ENCODE measurements around the gene KAT2A.
A peak's percentile ranks its signal among the peaks of the same experiment; 100 is the strongest.

Gene KAT2A

DNA sequence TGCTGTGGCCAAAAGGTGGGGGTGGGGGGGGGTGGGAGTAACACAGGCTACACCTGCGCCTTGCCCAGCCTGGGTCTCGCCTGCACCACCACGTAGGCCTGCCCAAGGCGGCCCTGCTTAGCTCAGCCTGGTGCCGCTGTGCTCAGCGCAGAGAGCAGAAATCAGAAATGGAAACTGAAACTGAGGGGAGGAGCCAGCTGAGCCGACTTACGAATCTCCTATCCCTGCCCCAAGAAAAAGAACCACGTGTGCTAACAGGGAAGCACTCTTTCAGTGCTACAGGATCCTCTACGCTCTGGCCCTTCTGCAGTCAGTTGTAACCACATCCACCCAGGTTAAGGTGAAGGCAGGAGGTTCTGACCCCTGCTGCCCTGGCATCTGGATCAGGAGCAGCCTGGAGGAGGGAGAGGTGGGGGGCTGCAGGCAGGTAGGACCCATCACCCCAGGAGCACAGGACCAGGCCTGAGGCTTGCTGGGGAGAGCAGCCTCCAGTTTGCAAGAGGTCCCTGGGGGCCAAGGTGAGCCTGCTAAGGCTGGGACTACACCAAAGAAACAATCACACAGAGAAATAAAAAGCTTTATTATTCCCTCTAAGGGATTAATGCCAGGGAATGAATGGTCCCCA is 8.5 kb downstream of the KAT2A start, which contains the start of gene DHX58:
Gene DHX58, minus strand, starts transcription at position 163 of the 625 bp plus-strand sequence. CDS start 822 bp downstream, outside the sequence.
- peak; percentile 83 for DNase-seq

GRCh38 chr17:42111871-42112551 is 9.2 kb downstream of the KAT2A start:
- no peak for DNase-seq

GRCh38 chr17:42111265-42111636 is 9.9 kb downstream of the KAT2A start:
- DNase-seq = no peak

DNA sequence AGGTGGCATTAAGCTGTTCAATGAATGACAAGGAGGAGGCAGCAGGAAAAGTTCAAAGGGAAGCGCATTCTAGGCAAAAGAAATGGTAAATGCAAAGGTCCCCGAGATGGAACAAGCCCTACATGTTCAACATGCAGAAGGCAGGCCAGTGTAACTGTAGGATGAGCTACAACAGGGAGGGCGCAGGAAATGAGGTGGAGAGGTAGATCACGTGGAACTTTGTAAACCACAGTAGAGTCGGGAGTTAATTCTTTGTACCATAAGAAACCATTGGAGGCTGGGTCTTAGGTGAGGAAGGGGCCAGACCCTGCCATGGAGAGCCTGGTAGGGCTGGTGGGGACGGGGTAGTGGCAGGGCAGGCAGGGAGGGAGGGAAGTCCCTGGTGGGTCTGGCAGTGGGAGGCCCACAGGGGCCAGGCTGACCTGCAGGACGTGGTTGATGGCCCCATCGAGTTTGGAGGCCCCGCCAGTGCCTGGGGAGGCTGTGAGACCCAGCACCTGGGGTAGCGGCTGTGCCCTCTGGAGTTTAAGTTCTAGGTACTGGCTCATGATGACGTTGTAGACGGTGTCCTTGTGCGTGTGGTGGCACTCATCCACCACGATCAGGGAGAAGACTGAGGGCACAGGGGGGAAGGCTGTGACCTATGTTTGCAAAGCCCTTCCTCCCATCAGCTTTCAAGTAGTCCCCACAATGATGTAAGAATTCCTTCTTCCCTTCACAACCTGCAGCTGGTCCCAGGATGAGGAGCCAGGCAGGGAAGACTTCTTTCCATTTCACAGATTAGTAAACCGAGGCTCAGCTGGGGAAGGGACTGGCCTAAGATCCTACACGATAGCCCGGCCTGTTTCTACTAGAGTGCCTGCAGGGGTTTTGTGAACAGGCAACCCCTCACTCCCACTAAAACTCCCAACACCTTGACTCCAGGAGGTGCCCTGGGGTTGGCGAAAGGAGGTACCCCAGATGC is 10.6 kb downstream of the KAT2A start:
- DNase-seq = no peak

GRCh38 chr17:42109086-42109485 is 12.1 kb downstream of the KAT2A start:
- no peak for DNase-seq

GRCh38 chr17:42107597-42108576 is 13.3 kb downstream of the KAT2A start:
- DNase-seq = peak; percentile 91

DNA sequence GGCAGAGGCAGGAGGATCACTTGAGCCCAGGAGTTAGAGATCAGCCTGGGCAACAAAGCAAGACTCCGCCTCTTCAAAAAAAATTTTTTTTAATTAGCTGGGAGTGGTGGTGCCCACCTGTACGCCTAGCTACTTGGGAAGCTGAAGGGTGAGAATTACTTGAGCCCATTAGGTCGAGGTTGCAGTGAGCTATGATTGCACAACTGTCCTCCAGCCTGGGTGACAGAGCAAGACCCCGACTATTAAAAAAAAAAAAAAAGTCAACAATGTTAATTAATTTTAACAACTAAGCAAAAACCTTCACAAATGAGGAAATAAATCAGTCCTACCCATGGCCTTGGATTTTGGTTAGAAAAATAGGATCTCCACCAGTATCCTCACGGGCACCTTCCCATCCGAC is 14.0 kb downstream of the KAT2A start:
- no peak for DNase-seq

DNA sequence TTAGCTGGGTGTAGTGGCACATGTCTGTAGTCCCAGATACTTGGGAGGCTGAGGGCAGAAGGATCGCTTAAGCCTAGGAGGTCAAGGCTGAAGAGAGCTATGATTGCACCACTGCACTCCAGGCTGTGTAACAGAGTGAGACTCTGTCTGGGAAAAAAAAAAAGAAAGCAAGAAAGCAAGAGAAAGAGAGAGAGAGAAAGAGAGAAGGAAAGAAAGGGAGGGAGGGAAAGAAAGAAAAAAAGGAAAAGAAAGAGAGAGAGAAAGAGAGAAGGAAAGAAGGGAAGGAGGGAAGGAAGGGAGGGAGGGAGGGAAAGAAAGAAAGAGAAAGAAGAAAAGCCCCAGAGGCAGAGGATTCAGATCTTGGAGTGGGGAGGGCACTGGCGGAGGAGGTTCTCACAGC is 15.2 kb downstream of the KAT2A start:
- no peak for DNase-seq

GRCh38 chr17:42104264-42104663 is 16.9 kb downstream of the KAT2A start:
- DNase-seq = no peak

DNA sequence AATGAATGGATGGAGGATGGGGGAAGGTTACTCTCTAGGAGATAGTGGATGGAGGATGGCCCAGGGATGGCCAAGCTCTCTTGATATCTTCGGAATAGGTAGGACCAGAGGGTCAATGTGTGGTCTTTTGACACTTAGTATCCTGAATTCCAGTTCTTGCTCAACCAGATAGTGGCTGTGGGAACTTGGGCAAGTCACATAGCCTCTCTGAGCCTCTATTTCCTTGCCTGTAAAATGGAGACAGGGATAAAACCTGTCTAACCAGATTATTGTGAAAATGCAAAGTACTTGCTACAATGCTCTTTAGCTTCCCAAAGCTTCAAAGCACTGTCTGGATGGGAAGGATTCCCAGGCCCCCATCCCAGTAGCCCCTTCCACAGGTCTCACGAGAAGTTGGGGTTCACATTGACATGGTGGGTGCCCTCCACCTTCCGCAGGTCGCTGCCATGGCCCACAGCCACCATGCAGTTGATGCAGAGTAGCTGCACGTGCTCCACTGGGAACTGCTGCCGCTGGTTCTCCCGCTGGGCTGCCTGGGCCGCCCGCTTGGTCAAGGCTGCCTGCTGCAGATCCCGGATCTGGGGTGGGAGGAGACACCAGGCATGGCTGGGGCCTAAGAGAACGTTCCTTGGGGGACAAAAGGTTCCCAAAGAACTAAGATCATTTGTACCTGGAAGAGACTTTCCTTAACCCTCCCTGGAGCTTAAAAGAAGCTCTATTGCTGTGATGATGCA is 17.8 kb downstream of the KAT2A start:
- DNase-seq = no peak

GRCh38 chr17:42101513-42102292 is 19.5 kb downstream of the KAT2A start:
- peak; percentile 75 for DNase-seq

- no peak for DNase-seq
Measured at GRCh38 chr17:42098730-42099399, 22.3 kb downstream of the KAT2A start.

- DNase-seq = no peak
Measured at GRCh38 chr17:42097691-42098631, 23.2 kb downstream of the KAT2A start, which contains the start of gene ZNF385C. ZNF385C (minus strand) TSS chr17:42098473; CDS start chr17:42063056, 35,417 bp downstream.

- DNase-seq = no peak
Measured at GRCh38 chr17:42096360-42097111, 24.6 kb downstream of the KAT2A start.

- no peak for DNase-seq
Measured at GRCh38 chr17:42094375-42095069, 26.6 kb downstream of the KAT2A start.

DNA sequence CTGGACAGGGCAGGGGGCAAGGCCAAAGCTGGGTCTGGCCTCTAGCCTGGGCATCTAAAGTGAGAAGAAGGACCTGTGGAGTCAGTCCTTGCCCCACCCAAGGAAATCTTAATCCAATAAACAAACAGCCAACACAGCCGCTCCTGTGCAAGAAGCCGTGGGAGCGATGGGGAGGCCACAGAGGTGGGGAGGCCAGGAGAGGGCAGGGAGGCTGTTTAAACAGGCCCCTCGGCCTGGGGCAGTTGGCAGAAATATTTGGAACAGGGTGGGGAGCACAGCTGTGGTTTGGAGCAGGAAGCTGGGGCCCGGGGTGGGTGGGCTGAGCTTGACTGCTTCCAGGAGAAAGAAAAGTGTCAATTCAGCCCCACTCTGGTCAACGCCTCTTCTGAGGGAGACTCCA is 28.2 kb downstream of the KAT2A start:
- no peak for DNase-seq

Measured in stimulated activated CD4-positive, alpha-beta T cell treated with anti-CD3 and anti-CD28 coated beads, Interleukin-1b, Interleukin-23, amount 100 ng/mL, for 48 hours (primary cell).